Measurements from ENCODE around the gene ENKUR.

Gene ENKUR

DNA sequence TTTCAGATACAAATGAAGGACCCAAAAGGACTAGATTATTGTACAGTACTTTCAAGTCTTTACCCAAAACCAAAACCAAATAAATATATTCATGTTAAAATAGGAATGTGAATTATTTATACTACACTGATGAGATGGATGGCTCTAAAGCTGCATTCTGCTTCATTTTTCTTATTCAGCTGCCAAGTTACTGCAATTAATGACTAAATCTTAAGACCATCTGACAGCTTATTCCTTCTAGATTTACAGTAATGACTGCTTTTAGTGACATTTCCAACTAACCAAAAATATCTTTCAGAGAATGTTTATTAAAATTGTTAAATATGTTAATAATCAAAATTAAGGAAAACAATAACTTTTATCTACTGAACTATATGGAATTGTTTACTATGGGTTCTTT, 20.9 kb downstream of the ENKUR start:
- Mint-ChIP-seq H3K4me3 (no peak overlapping the region), H3K36me3 (no peaks in the 10 kb centered on the region), H3K9me3 (ENCODE audit: low read depth) (no peaks in the 10 kb centered on the region), H3K27me3 (no peaks in the 10 kb centered on the region), H3K27ac (no peak overlapping the region), H3K4me1 (ENCODE audit: low read depth) (no peaks in the 10 kb centered on the region)

DNA sequence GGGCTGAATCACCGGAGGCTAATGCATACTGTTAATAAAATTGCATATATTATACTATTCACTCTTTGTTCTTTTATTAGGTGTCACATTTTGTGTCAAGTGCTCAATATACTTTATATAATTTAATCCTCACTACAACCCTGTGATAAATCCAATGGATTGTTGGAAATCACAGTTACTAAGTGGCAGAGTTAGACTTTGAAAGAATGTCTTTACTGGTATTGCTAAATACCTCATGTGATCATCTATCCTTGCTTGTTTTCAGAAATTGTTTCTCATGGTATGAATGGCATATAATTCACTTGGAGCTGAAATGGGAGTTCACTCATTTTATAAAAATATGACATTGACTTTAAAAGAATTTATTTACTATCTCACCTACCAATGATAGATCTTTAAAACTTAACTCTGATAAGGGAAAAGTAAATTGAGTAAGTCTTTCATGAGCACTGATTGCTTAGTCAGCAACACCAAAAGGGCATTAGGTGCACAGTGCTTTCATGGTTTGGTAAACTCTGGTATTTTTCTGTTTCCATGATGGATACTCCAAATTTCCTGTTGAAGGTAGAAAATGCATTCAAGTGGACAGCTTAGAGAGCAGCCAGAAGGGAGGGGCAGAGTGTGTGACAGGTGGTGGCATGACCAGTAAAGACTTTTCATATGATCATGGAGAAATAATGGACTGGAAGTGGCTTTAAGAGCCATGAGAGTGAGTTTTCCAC, 22.6 kb downstream of the ENKUR start:
- Mint-ChIP-seq H3K27ac (no peak overlapping the region), H3K27me3 (no peaks in the 10 kb centered on the region), H3K4me3 (no peak overlapping the region), H3K36me3 (no peaks in the 10 kb centered on the region), H3K4me1 (ENCODE audit: low read depth) (no peaks in the 10 kb centered on the region), H3K9me3 (ENCODE audit: low read depth) (no peaks in the 10 kb centered on the region)

DNA sequence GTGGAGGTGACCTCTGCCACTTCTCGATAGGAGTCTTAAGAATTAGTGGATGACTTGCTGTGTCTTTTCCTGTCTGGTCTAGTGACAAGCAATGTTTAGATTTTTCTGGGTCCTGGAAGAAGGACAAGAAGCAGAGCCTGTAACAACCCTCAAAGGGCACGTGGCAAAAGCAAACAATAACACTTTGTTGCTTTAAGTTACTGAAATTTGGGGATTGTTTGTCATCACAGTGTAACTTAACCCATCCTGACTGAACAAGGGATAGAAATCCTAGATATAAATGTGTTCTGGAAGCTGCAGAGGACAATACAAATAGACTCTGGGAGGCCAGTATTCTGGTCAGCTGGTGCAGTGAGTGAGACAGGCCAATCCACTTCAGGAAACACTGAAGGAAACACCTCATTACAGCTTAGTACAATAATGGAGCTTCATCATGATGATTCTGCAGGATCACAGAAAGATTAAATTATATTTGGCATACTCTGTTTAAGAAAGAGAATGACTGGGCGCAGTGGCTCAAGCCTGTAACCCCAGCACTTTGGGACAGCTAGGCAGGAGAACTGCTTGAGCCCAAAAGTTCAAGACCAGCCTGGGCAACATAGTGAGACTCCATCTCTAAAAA, 23.3 kb downstream of the ENKUR start:
- Mint-ChIP-seq H3K4me1 (ENCODE audit: low read depth) (no peaks in the 10 kb centered on the region), H3K27ac (no peak overlapping the region), H3K36me3 (no peaks in the 10 kb centered on the region), H3K4me3 (no peak overlapping the region), H3K9me3 (ENCODE audit: low read depth) (no peaks in the 10 kb centered on the region), H3K27me3 (no peaks in the 10 kb centered on the region)

DNA sequence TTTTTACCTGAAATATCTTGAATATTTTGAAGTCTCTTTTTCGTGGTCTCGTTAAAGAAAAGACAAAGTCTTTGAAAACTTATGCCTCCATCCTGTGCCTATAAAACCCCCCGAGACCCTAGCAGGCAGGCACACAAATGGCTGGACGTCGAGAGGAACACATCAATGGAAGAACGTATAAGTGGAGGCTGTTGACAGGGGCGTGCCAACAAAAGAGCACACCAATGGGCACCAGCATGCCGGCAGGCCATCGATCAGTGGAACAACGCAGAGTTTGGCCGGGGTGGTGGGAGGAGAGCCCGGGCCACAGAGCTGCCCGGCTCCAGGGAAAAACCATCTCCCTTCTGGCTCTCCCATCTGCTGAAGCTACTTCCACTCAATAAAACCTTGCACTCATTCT, 24.7 kb downstream of the ENKUR start:
- Mint-ChIP-seq H3K9me3 (ENCODE audit: low read depth) (no peaks in the 10 kb centered on the region), H3K27ac (no peak overlapping the region), H3K27me3 (no peaks in the 10 kb centered on the region), H3K4me3 (no peak overlapping the region), H3K4me1 (ENCODE audit: low read depth) (no peaks in the 10 kb centered on the region), H3K36me3 (no peaks in the 10 kb centered on the region)

DNA sequence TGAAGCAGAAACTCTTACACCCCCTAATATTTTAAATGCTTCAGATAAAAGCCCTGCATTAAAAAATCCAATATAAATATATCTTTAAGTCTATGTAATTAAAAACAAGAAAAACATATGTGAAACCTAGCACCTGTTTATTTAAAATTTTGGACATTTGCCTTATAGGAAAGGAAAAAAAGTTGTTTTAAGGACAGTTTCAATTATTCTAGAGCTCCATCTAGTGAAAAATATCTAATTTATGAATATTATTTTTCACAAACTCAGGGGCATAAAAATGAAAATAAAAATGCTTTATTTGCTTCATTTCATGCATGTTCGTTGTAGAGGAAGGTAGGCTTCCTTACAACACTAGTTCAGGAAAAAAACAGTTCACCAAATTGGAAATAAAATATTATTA, 26.1 kb downstream of the ENKUR start:
- Mint-ChIP-seq H3K9me3 (ENCODE audit: low read depth) (no peaks in the 10 kb centered on the region), H3K27ac (no peak overlapping the region), H3K4me1 (ENCODE audit: low read depth) (no peaks in the 10 kb centered on the region), H3K27me3 (no peaks in the 10 kb centered on the region), H3K4me3 (no peak overlapping the region), H3K36me3 (no peaks in the 10 kb centered on the region)

DNA sequence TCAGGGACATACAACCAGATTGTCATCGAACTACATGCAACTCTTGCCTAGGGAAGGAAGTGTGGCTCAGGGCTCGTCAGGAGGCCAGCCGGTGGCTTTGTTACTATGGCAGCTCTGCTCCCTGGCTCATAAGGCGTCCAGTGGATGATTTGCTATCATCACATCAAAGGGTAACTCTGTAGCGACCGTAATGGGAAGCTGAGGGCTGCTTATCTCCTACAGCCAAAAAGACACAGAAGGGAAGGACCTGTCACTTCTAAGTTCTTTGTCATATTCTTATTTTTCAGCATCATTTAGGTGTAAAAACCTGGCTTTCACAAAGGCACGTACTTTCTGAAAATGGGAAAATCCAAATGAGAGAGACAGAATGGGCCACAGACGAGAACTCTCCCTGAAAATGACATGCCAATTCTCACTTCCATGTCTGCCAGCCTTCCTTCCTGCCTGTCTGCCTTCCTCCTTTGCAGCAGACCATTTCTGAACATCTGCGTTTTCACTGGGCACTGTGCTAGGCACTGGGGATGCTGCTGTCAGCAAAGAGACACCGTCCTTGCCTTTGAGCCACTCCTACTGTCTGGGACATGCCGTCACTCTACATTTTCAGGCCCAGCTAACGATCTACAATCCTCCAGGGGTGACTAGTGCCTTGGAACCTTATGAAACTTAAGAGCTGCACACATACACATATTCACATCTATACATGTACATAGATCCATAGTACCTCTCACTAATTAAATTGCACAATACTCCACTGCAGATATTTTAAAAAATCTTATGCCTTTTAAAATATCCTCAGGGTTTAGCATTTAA, 26.9 kb downstream of the ENKUR start:
- H3K4me1 Mint-ChIP-seq (ENCODE audit: low read depth): no peaks in the 10 kb centered on the region
- no peaks in the 10 kb centered on the region for H3K9me3 Mint-ChIP-seq (ENCODE audit: low read depth)
- no peak overlapping the region for H3K27ac Mint-ChIP-seq
- no peak overlapping the region for H3K4me3 Mint-ChIP-seq
- no peaks in the 10 kb centered on the region for H3K27me3 Mint-ChIP-seq
- H3K36me3 Mint-ChIP-seq: no peaks in the 10 kb centered on the region

DNA sequence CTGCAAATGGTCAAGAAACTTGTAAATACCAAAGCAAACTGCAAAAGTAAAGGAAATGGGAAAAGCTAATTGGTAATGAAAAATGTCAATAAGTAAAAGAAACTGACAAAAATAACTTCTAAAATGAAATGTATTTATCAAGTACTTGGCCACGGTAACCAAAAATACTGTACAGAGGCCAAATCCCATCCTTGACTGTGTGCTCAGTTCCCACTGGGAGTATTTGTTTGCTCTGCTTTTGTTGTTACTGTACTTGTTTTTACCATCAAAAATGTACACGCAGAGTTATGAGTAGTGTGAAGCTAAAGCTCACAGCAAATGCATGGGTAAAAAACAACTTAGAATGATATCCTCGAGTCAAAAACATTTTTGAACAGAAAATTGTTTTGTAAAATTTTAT, 31.1 kb downstream of the ENKUR start:
- Mint-ChIP-seq H3K27me3 (no peaks in the 10 kb centered on the region), H3K4me1 (ENCODE audit: low read depth) (peaks cover 13% of the 10 kb centered on the region), H3K27ac (no peak overlapping the region), H3K9me3 (ENCODE audit: low read depth) (no peaks in the 10 kb centered on the region), H3K4me3 (no peak overlapping the region), H3K36me3 (no peaks in the 10 kb centered on the region)

DNA sequence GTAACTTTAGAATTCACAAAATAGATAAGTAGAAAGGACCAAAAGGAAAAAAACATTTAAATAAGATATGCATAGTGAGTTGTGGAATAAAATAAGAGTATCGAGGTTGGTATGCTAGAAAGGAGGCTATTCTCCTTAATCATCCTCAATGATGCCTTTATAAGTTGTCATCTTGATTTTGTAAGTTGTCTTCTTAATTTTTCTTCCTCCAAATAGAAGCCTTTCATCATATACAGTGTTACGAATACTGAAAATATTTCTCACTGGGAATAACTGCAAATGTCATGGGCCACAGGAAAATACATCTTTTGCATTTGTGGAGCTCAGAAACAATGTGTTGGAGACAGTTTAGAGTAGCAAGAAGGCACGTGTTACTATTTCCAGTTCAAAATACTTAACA, 32.0 kb downstream of the ENKUR start:
- Mint-ChIP-seq H3K27ac (no peak overlapping the region), H3K4me3 (no peak overlapping the region), H3K27me3 (no peaks in the 10 kb centered on the region)

DNA sequence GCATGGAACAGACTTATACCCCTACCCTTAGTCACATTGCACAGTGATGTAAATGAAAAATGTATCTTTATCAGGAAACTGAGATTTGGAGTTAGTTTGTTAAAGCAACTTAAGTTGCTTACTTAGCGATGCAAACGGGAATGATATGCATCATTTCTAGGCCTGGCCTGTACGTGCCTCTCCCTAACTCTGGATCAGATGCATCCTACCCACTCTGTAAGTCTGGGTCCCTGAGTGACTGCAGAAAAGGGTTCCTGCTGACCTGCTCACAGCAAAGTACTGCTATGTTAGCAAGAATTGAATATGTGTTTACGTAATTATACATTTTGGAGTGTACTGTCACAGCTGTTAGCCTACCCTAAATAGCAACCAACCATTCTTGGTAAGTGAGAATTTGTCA, 32.8 kb downstream of the ENKUR start:
- Mint-ChIP-seq H3K9me3 (ENCODE audit: low read depth) (no peaks in the 10 kb centered on the region), H3K36me3 (no peaks in the 10 kb centered on the region), H3K27me3 (no peaks in the 10 kb centered on the region), H3K4me1 (ENCODE audit: low read depth) (peaks cover 15% of the 10 kb centered on the region), H3K27ac (no peak overlapping the region), H3K4me3 (no peak overlapping the region)

More for the DNA sequence above, 32.0 kb downstream of the ENKUR start:
- Mint-ChIP-seq H3K4me1 (ENCODE audit: low read depth) (peaks cover 13% of the 10 kb centered on the region), H3K36me3 (no peaks in the 10 kb centered on the region), H3K9me3 (ENCODE audit: low read depth) (no peaks in the 10 kb centered on the region)

DNA sequence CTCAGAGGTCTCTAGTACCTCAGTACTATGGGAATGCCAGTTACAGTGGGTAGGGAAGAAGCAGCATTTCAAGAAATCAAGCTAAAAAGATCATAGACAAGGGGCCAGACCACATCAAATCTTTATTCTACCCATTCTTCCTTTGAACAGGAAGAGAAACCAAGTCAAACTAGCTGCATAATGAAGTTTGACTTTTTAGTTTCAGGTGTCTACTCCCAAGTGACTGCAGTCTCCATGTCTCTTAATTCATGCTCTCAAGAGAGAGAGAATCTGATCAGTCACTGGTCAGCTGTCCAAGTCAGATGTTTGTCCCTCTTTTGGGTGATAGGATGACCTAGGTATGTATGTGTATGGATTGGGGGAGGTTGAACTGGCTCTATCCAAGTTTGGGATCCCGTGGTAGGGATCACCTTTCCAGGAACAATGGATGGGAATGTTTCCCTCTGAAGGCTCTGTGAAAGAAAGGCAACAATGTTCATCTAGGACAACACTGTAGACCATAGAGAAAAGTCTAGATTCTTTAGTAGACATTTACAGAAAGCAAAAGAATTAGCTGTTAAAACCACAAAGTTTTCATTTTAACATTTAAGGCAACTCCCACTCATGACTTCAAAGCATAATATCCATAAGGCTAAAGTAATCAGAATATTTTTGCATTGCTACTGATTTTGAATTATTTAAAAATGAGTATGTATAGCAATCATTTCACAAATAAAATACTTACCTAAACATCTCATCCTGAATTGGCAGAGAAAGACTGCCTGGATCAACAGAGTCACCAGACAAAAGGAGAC, 33.4 kb downstream of the ENKUR start:
- peaks cover 15% of the 10 kb centered on the region for H3K4me1 Mint-ChIP-seq (ENCODE audit: low read depth)
- H3K27ac Mint-ChIP-seq: no peak overlapping the region
- no peaks in the 10 kb centered on the region for H3K36me3 Mint-ChIP-seq
- no peak overlapping the region for H3K4me3 Mint-ChIP-seq
- no peaks in the 10 kb centered on the region for H3K9me3 Mint-ChIP-seq (ENCODE audit: low read depth)
- no peaks in the 10 kb centered on the region for H3K27me3 Mint-ChIP-seq

DNA sequence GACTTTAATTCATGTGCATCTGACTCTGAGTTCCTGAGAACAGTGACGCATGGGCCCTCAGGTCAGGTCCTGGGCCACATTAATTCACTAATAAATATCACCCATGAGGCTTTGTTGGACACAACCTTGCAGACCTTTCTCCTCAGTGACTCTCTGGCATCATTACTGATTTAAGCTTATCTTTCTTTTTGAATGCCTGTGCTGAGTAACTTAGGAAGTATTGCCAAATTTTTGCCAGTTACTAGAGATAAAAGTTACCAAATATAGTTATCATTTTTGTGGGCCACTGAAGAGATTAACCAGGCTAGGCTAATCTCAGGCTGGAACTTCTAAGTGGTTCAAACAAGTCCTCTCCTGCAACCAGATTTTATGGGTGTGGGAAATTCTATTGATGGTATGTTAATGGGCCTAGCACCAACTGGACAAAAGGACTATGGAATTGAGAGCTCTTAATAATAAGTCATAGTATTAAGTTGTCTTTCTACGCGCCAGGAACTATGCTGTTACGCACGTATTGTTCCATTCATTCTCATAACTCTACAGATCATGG, 34.7 kb downstream of the ENKUR start:
- Mint-ChIP-seq H3K36me3 (no peaks in the 10 kb centered on the region), H3K27ac (no peak overlapping the region), H3K4me1 (ENCODE audit: low read depth) (peaks cover 15% of the 10 kb centered on the region), H3K9me3 (ENCODE audit: low read depth) (no peaks in the 10 kb centered on the region), H3K4me3 (no peak overlapping the region), H3K27me3 (no peaks in the 10 kb centered on the region)

DNA sequence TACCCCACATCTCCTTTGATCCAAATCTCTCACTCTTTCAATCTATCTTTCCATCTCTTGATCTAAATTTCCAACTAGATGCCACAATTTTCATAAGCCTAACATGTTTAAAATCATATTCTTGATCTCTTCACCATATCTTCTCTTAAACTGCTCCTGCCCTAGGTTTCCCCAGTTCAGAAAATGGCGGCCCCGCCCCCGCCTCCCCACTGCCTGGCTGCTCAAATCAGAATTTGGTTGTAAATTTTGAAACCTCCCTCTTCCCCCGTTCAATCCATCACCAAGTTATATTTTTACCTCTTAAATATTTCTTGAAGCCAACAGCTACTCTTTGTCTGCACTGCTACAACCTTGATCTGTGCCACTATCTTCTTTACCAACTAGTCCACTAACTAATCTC, 36.3 kb downstream of the ENKUR start:
- Mint-ChIP-seq H3K27ac (no peak overlapping the region), H3K4me1 (ENCODE audit: low read depth) (peaks cover 15% of the 10 kb centered on the region), H3K27me3 (no peaks in the 10 kb centered on the region), H3K36me3 (no peaks in the 10 kb centered on the region), H3K9me3 (ENCODE audit: low read depth) (no peaks in the 10 kb centered on the region), H3K4me3 (no peak overlapping the region)

DNA sequence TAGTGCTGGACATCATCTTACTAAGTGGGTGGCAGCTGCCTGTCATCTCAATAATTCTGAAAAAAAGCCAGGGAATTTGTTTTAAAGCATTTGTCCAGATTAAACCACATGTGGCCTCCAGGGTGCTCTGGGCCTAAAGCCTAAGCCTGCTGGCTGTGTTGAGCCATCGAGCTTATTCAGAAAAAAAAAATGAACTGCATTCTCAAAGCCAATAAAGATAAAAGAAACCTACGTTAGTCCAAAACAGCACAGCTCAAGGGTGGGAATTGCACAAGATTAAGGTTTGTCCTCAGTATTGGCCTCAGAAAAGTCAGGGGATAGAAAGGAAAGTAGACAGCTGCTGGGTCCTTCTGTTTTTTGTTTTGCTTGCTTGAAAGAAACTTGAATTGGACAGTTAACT, 41.0 kb downstream of the ENKUR start:
- Mint-ChIP-seq H3K27me3 (no peaks in the 10 kb centered on the region), H3K4me3 (no peak overlapping the region), H3K4me1 (ENCODE audit: low read depth) (peaks cover 3% of the 10 kb centered on the region), H3K9me3 (ENCODE audit: low read depth) (no peaks in the 10 kb centered on the region), H3K36me3 (no peaks in the 10 kb centered on the region), H3K27ac (no peak overlapping the region)

DNA sequence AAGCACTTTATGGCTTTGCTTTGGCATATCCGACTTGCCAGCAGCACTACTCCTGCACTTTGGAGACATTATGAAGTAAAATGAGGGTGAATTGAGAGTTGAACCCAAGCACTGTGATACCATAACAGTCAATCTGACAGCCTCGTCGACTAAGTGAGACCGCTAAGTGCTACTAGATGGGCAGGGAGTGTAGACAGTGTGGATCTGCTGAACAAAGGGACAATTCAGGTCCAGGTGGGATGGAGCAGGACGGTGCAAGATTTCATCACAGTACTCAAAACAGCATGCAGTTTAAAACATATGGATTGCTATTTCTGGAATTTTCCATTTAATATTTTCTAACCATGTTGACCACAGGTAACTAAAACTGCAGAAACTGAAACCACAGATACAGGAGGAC, 42.8 kb downstream of the ENKUR start:
- H3K9me3 Mint-ChIP-seq (ENCODE audit: low read depth): no peaks in the 10 kb centered on the region
- H3K27me3 Mint-ChIP-seq: no peaks in the 10 kb centered on the region
- no peak overlapping the region for H3K4me3 Mint-ChIP-seq
- H3K4me1 Mint-ChIP-seq (ENCODE audit: low read depth): peaks cover 2% of the 10 kb centered on the region
- no peaks in the 10 kb centered on the region for H3K36me3 Mint-ChIP-seq
- H3K27ac Mint-ChIP-seq: no peak overlapping the region

DNA sequence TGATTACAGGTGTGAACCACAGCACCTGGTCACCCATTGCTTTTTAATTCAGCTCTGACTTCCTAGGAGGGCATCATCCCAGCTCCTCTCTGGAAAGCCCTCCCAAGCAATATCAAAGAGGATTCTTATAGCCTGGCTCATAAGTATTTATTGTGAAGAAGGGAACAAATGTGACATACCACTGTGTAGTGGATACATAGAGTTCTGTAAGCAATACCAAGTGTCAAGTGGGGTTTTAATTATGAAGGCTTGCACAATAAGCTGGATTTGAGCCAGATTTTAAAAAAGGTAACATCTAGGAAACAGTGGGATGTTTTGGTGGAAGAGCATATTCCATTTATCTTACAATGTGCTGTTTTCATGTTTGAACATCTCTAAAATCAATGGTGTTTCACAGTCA, 44.6 kb downstream of the ENKUR start:
- Mint-ChIP-seq H3K27ac (no peak overlapping the region), H3K4me1 (ENCODE audit: low read depth) (peaks cover 2% of the 10 kb centered on the region), H3K4me3 (no peak overlapping the region), H3K27me3 (no peaks in the 10 kb centered on the region), H3K9me3 (ENCODE audit: low read depth) (no peaks in the 10 kb centered on the region), H3K36me3 (no peaks in the 10 kb centered on the region)
